Fibroblast of the conjunctiva (primary cell): Measurements from ENCODE around the gene PHACTR3.

Experiments used
- DNase-seq: peaks from one replicate; pipeline ENCODE4 v3.0.0-alpha.2; 2010; ENCODE audit warnings: low read depth

The PHACTR3 gene

GRCh38 chr20:59622496-59622895, 18.2 kb downstream of the PHACTR3 start:
- DNase-seq, result no peak

GRCh38 chr20:59623133-59623532, 18.8 kb downstream of the PHACTR3 start:
- DNase-seq, result no peak

GRCh38 chr20:59623583-59623982, 19.2 kb downstream of the PHACTR3 start:
- DNase-seq, result no peak

GRCh38 chr20:59624401-59624800, 20.1 kb downstream of the PHACTR3 start:
- no peak for DNase-seq

- DNase-seq, result no peak
These were observed 21.0 kb downstream of the PHACTR3 start for GRCh38 chr20:59625214-59625922.

GRCh38 chr20:59627298-59627697, 23.0 kb downstream of the PHACTR3 start:
- no peak for DNase-seq

GRCh38 chr20:59628171-59628570, 23.8 kb downstream of the PHACTR3 start:
- DNase-seq, result no peak

GRCh38 chr20:59629141-59630045, 25.1 kb downstream of the PHACTR3 start:
- DNase-seq, result no peak

GRCh38 chr20:59630526-59630925, 26.2 kb downstream of the PHACTR3 start:
- no peak for DNase-seq

GRCh38 chr20:59631751-59632540, 27.6 kb downstream of the PHACTR3 start:
- no peak for DNase-seq

- DNase-seq, result no peak
These were observed 28.3 kb downstream of the PHACTR3 start for GRCh38 chr20:59632541-59633113.

- DNase-seq, result no peak
These were observed 29.4 kb downstream of the PHACTR3 start for GRCh38 chr20:59633656-59634251.

- no peak for DNase-seq
These were observed 30.2 kb downstream of the PHACTR3 start for GRCh38 chr20:59634435-59635005.

GRCh38 chr20:59636766-59637370, 32.5 kb downstream of the PHACTR3 start:
- no peak for DNase-seq

- no peak for DNase-seq
These were observed 35.9 kb downstream of the PHACTR3 start for GRCh38 chr20:59640267-59640666.

GRCh38 chr20:59643615-59644061, 39.3 kb downstream of the PHACTR3 start:
- DNase-seq, result no peak

- no peak for DNase-seq
These were observed 40.1 kb downstream of the PHACTR3 start for GRCh38 chr20:59644371-59644939.

GRCh38 chr20:59645271-59645670, 40.9 kb downstream of the PHACTR3 start:
- no peak for DNase-seq

- no peak for DNase-seq
These were observed 41.4 kb downstream of the PHACTR3 start for GRCh38 chr20:59645761-59646171.

- DNase-seq, result no peak
These were observed 42.1 kb downstream of the PHACTR3 start for GRCh38 chr20:59646487-59646886.
